ENCODE measurements around the gene LRRC7. TPM values are rescaled to one million over a fixed set of nuclear protein-coding genes. Genes with fewer than 3 reads are reported as not detected.

LRRC7 gene
- polyA plus RNA-seq, 1 experiment = not detected

DNA sequence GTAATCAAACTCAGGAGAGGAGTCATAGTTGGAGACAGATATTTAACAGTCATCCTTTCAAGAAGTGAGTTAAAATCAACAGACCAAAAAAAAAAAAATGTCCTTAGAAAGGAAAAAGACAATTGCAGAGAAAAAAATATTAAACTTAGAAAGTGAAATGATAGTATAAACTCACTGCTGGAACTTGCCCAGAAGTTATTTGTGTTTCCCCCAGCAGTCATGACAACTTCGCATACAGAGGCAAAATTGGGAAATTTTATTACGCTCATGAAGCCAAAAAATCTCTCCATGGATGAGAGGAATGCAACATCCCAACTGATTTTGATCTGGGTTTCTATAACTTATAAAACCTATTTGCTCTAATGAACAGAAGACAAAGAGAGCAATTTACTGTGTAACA lies 198.2 kb downstream of the LRRC7 start:
- ChIA-PET CTCF (no interaction called here), POLR2A (no interaction called here)
- no peaks in the 10 kb centered on the region for H3K9me3 ChIP-seq (ENCODE audit: control insufficient read depth, insufficient read depth, low read length)
- H3K27me3 ChIP-seq (ENCODE audit: control insufficient read depth, insufficient read depth, low read length) = no peaks in the 10 kb centered on the region
- TF ChIP-seq CTCF (IDR thresholded peaks at IDR 0.05; ENCODE audit: low read depth, low read length) = no peak
- H3K4me3 ChIP-seq (ENCODE audit: low read depth, low read length) = no peak overlapping the region
- no peak overlapping the region for H3K27ac ChIP-seq (ENCODE audit: low read depth, low read length)
- DNase-seq (ENCODE audit: low read depth, low spot score) = no peak

- TF ChIP-seq CTCF (IDR thresholded peaks at IDR 0.05; ENCODE audit: low read depth, low read length) = no peak
- no peak overlapping the region for H3K27ac ChIP-seq (ENCODE audit: low read depth, low read length)
- H3K4me3 ChIP-seq (ENCODE audit: low read depth, low read length) = no peak overlapping the region
- ChIA-PET POLR2A (no interaction called here), CTCF (no interaction called here)
- no peaks in the 10 kb centered on the region for H3K27me3 ChIP-seq (ENCODE audit: control insufficient read depth, insufficient read depth, low read length)
- no peak for DNase-seq (ENCODE audit: low read depth, low spot score)
- no peaks in the 10 kb centered on the region for H3K9me3 ChIP-seq (ENCODE audit: control insufficient read depth, insufficient read depth, low read length)
Observed at GRCh38 chr1:69766431-69767180, 198.9 kb downstream of the LRRC7 start.

GRCh38 chr1:69776555-69776954 lies 208.8 kb downstream of the LRRC7 start:
- Histone ChIP-seq H3K4me3 (ENCODE audit: low read depth, low read length) (no peak overlapping the region), H3K27me3 (ENCODE audit: control insufficient read depth, insufficient read depth, low read length) (no peaks in the 10 kb centered on the region), H3K9me3 (ENCODE audit: control insufficient read depth, insufficient read depth, low read length) (no peaks in the 10 kb centered on the region), H3K27ac (ENCODE audit: low read depth, low read length) (no peak overlapping the region)
- ChIA-PET POLR2A (no interaction called here), CTCF (no interaction called here)
- no peak for TF ChIP-seq CTCF (IDR thresholded peaks at IDR 0.05; ENCODE audit: low read depth, low read length)
- DNase-seq (ENCODE audit: low read depth, low spot score) = no peak

GRCh38 chr1:69777423-69777822 lies 209.7 kb downstream of the LRRC7 start:
- POLR2A ChIA-PET = no interaction called here
- Histone ChIP-seq H3K27me3 (ENCODE audit: control insufficient read depth, insufficient read depth, low read length) (no peaks in the 10 kb centered on the region), H3K9me3 (ENCODE audit: control insufficient read depth, insufficient read depth, low read length) (no peaks in the 10 kb centered on the region), H3K4me3 (ENCODE audit: low read depth, low read length) (no peak overlapping the region), H3K27ac (ENCODE audit: low read depth, low read length) (no peak overlapping the region)
- TF ChIP-seq CTCF (IDR thresholded peaks at IDR 0.05; ENCODE audit: low read depth, low read length) = no peak
- CTCF ChIA-PET = no interaction called here
- no peak for DNase-seq (ENCODE audit: low read depth, low spot score)

GRCh38 chr1:69777971-69778370 lies 210.2 kb downstream of the LRRC7 start:
- Histone ChIP-seq H3K9me3 (ENCODE audit: control insufficient read depth, insufficient read depth, low read length) (no peaks in the 10 kb centered on the region), H3K27ac (ENCODE audit: low read depth, low read length) (no peak overlapping the region), H3K27me3 (ENCODE audit: control insufficient read depth, insufficient read depth, low read length) (no peaks in the 10 kb centered on the region), H3K4me3 (ENCODE audit: low read depth, low read length) (no peak overlapping the region)
- POLR2A ChIA-PET = no interaction called here
- CTCF ChIA-PET = no interaction called here
- TF ChIP-seq CTCF (IDR thresholded peaks at IDR 0.05; ENCODE audit: low read depth, low read length) = no peak
- no peak for DNase-seq (ENCODE audit: low read depth, low spot score)

Data from AG04450 (cell line).